SK-N-SH treated with all-trans-retinoic acid at 6 μM for 48 hours (cell line): ENCODE results near the gene BOD1L1.

ENCODE experiments used
- ATAC-seq: fragments of 200-7000 bp; cut with Tn5 transposase; 3 replicates; pipeline ENCODE4 v1.9.1; 2020; ENCODE audit warnings: mild to moderate bottlenecking, moderate library complexity
- ARNTL ChIP-seq: fragments of 450-650 bp; formaldehyde crosslinking; IDR thresholded peaks from 2 replicates; pipeline ENCODE4 v1.5.0; 2020; ENCODE audit warnings: low read depth, mild to moderate bottlenecking, moderate library complexity, borderline replicate concordance
- BACH2 ChIP-seq: fragments of 250-450 bp; sonication (Bioruptor Pico); IDR thresholded peaks from 2 replicates; pipeline ENCODE4 v1.9.0; 2021; ENCODE audit warnings: mild to moderate bottlenecking, borderline replicate concordance
- CREB5 ChIP-seq: fragments of 250-450 bp; sonication (Bioruptor Pico); IDR thresholded peaks from 2 replicates; pipeline ENCODE4 v1.5.1; 2020; ENCODE audit warnings: low read depth, mild to moderate bottlenecking, moderate library complexity
- CSDC2 ChIP-seq: fragments of 250-450 bp; sonication (Bioruptor Pico); IDR thresholded peaks from 2 replicates; pipeline ENCODE4 v1.5.0; 2020; ENCODE audit warnings: mild to moderate bottlenecking, moderate library complexity
- CSRNP3 ChIP-seq: fragments of 250-450 bp; sonication (Bioruptor Pico); IDR thresholded peaks from 2 replicates; pipeline ENCODE4 v1.5.1; 2021; ENCODE audit warnings: mild to moderate bottlenecking, moderate library complexity
- ESRRG ChIP-seq: fragments of 250-450 bp; sonication (Bioruptor Pico); IDR thresholded peaks from 2 replicates; pipeline ENCODE4 v1.6.1; 2021; ENCODE audit warnings: mild to moderate bottlenecking
- GLIS3 ChIP-seq: fragments of 250-450 bp; sonication (Bioruptor Pico); IDR thresholded peaks from 2 replicates; pipeline ENCODE4 v1.5.0; 2020; ENCODE audit warnings: mild to moderate bottlenecking, moderate library complexity
- ISL1 ChIP-seq: fragments of 250-450 bp; sonication (Bioruptor Pico); IDR thresholded peaks from 2 replicates; pipeline ENCODE4 v2.1.2; 2022; ENCODE audit warnings: mild to moderate bottlenecking, moderate library complexity
- OSR1 ChIP-seq: fragments of 250-450 bp; sonication (Bioruptor Pico); IDR thresholded peaks from 2 replicates; pipeline ENCODE4 v1.8.0; 2022; ENCODE audit warnings: moderate library complexity, mild to moderate bottlenecking, inconsistent platforms
- POU6F1 ChIP-seq: fragments of 250-450 bp; sonication (Bioruptor Pico); IDR thresholded peaks from 2 replicates; pipeline ENCODE4 v1.8.0; 2021; ENCODE audit warnings: low read depth, mild to moderate bottlenecking, moderate library complexity, borderline replicate concordance
- SNAI2 ChIP-seq: fragments of 250-450 bp; sonication (Bioruptor Pico); IDR thresholded peaks from 2 replicates; pipeline ENCODE4 v1.5.0; 2020; ENCODE audit warnings: mild to moderate bottlenecking, moderate library complexity
- TOX ChIP-seq: fragments of 250-450 bp; sonication (Bioruptor Pico); IDR thresholded peaks from 2 replicates; pipeline ENCODE4 v1.8.0; 2021; ENCODE audit warnings: mild to moderate bottlenecking, moderate library complexity, borderline replicate concordance
- TSHZ2 ChIP-seq: fragments of 250-450 bp; sonication (Bioruptor Pico); IDR thresholded peaks from 2 replicates; pipeline ENCODE4 v1.5.0; 2020; ENCODE audit warnings: mild to moderate bottlenecking, moderate library complexity
- ZC3H10 ChIP-seq: fragments of 250-450 bp; sonication (Bioruptor Pico); IDR thresholded peaks from 2 replicates; pipeline ENCODE4 v1.5.1; 2021; ENCODE audit warnings: mild to moderate bottlenecking, moderate library complexity
- ZFP3 ChIP-seq: fragments of 250-450 bp; sonication (Bioruptor Pico); IDR thresholded peaks from 2 replicates; pipeline ENCODE4 v1.5.0; 2020; ENCODE audit warnings: mild to moderate bottlenecking, moderate library complexity
- ZFP30 ChIP-seq: fragments of 450-650 bp; formaldehyde crosslinking; IDR thresholded peaks from 2 replicates; pipeline ENCODE4 v1.5.0; 2022; ENCODE audit warnings: mild to moderate bottlenecking, moderate library complexity
- ZNF70 ChIP-seq: fragments of 450-650 bp; formaldehyde crosslinking; IDR thresholded peaks from 2 replicates; pipeline ENCODE4 v1.5.0; 2020; ENCODE audit warnings: mild to moderate bottlenecking, moderate library complexity

The BOD1L1 gene

DNA sequence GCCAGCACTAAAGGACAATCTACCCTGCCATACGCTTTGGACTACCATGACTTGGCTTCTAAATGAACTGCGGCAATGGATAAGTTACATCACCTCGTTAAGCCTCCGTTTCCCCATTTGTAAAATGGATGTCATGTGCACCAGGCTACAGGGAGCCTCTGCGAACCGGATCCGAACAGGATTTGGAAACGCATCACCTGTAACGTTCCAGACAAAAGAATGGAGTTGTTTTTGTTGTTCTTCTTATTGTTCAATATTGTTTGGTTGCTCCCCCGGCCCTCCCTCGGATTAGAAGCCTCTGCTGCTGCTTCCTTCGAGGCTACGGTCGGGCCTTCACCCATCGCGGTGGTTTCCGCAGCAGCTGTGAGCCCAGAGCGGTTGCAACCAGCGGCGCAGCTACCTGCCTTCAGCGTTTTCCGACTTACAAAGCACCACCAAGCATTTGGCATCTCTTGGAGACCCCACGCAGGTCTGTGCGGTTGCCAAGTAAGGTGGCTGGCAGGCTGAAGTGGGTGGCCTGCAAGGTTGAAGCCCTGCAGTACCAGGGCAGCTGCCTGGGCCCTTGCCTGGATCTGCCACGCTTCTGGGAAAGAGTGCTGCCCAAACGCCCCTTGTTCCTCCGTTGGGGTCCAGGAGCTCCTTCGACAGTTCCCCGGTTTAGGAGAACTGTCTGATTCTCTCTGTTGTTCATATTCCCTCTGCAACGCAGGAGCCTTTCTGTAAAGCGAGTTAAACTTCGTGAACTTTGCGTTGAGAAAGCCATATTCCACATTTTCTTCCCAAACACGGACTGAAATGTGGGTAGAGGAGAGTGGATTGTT, 90.3 kb downstream of the BOD1L1 start:
- ATAC-seq: no peak

DNA sequence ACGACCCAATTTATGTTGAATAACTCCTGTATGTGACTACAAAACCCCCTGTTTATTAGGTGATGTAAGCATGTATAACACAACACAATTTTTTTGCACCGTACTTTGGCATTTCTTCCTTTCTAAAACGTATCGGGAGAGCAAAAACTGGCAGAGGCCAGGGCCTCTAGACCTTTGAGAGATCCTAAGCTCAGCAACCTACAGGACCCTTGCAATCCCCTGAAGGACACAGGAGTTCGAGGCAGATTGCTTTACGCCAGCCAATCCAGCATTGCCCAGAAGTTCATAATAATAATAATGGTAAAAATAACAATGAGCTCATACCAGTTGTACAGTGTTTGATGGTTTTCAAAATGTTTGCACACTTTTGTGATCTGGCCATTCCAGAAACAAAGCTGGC, 90.9 kb downstream of the BOD1L1 start:
- ATAC-seq: no peak
- TF ChIP-seq CSDC2 (no peak), SNAI2 (CRISPR knock-in tag) (no peak), ZFP3 (CRISPR knock-in tag) (no peak), TOX (CRISPR knock-in tag) (no peak), OSR1 (CRISPR knock-in tag) (no peak), ISL1 (no peak), BACH2 (no peak), TSHZ2 (CRISPR knock-in tag) (no peak), ZNF70 (CRISPR knock-in tag) (no peak), CSRNP3 (CRISPR knock-in tag) (no peak), ZC3H10 (CRISPR knock-in tag) (no peak)

More for the DNA sequence above, 90.3 kb downstream of the BOD1L1 start:
- no peak for TF ChIP-seq ARNTL (CRISPR knock-in tag)
- no peak for TF ChIP-seq CREB5
- no peak for TF ChIP-seq ZC3H10 (CRISPR knock-in tag)
- no peak for TF ChIP-seq ZNF70 (CRISPR knock-in tag)
- TF ChIP-seq OSR1 (CRISPR knock-in tag): no peak
- TF ChIP-seq BACH2: no peak
- no peak for TF ChIP-seq ZFP30
- no peak for TF ChIP-seq CSRNP3 (CRISPR knock-in tag)
- TF ChIP-seq POU6F1: no peak
- TF ChIP-seq CSDC2: no peak
- TF ChIP-seq ESRRG (CRISPR knock-in tag): no peak
- TF ChIP-seq GLIS3 (CRISPR knock-in tag): no peak
- no peak for TF ChIP-seq TSHZ2 (CRISPR knock-in tag)
- no peak for TF ChIP-seq SNAI2 (CRISPR knock-in tag)
- TF ChIP-seq, all 23 proteins: peak for 0
